Amniotic stem cell (primary cell): ENCODE data around the gene TAF10.

Experiments used
- DNase-seq: peaks from one replicate; lab custom pipeline; 2025; lab: John Stamatoyannopoulos, UW

TAF10 gene

DNA sequence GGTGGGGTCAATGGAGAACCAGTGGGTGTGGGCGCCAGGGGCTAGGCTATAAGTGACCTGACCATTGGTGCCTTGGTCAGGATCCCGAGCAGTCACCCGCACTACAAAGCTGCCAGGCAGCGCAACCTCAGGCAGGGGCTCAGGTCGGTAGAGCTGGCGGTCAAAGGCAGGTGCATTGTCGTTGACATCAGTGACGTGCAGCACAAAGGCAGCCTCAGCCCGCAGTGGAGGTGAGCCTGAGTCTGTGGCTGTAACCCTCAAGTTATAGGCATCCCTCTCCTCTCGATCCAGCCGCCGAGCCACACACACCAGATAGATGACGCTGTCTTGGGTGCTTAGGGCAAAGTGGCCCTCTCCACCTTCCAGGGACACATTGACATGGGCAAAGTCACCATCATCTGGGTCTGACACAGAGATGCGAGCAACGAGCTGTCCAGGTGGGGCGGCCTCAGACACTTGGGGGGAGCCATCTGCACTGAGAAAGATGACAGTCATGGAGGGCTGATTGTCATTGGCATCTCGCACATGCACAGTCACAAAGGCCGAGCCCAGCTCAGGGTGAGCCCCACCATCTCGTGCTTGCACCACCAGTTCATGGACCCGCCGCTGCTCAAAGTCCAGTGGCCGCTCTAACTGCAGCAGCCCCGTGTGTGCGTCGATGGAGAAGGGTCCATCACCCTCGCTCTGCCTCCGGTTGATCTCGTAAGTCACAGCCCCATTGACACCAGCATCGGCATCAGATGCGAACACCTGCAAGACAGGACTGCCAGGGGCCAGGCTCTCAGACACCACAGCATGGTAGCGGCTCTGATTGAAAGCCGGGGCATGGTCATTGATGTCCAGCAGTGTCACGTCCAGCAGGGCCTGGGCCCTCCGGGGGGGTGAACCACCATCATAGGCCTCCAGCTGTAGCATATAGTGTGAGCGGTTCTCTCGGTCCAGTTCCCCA lies 28.3 kb upstream of the TAF10 start:
- DNase-seq = no peak

DNA sequence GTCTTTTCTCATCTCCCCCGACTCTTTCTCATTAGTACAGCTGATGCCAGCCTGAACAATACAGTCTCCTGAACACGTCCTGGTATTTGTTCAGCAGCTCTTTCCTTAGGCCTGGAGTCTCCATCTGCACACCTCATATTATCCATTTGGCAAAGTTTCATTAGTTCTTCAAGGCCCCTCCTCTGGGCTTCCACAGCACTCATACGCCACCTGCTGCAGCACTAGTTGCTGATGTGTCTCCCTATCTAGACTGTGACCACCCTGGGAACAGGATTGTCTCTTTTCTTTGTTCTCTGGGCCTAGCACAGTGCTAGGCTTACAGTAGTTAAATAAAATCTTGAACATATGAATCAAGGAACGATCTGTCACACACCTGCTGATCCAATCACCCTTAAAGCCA lies 26.4 kb upstream of the TAF10 start:
- DNase-seq = no peak

DNA sequence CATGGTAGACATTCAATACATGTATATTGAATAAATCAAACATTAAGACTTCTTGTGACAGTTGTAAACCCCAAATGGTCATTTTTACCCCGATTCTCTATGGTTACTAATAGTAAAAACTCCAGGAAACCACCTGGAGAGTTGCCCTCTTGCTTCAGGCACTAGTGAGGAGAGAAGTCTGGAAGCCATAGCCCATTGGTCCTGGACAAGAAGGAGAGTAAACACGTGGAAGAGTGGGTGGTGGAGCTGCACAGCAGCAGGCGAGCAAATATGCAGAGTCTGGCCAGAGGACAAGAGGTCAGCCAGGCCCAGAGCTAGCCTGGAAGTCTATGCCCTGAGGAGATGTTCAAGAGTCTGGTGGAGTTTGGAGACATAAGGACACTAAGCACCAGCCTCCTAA lies 25.9 kb upstream of the TAF10 start:
- peak; percentile 25 for DNase-seq

DNA sequence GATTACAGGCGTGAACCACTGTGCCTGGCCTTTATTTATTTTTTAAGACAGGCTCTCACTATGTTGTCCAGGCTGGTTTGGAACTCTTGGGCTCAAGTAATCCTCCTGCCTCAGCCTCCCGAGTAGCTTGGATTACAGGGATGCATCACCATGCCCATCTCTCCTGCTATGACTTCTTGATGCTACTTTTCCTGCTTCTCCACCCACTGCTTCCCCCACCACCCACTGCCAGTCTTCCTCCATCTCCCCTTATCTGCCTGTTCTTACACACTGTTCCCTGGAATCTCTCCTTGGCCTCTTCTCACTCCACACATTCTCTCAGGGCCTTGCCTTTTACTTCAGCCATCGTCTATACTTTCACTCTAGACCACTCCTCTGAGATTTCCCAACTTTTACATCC lies 24.5 kb upstream of the TAF10 start:
- DNase-seq = no peak

DNA sequence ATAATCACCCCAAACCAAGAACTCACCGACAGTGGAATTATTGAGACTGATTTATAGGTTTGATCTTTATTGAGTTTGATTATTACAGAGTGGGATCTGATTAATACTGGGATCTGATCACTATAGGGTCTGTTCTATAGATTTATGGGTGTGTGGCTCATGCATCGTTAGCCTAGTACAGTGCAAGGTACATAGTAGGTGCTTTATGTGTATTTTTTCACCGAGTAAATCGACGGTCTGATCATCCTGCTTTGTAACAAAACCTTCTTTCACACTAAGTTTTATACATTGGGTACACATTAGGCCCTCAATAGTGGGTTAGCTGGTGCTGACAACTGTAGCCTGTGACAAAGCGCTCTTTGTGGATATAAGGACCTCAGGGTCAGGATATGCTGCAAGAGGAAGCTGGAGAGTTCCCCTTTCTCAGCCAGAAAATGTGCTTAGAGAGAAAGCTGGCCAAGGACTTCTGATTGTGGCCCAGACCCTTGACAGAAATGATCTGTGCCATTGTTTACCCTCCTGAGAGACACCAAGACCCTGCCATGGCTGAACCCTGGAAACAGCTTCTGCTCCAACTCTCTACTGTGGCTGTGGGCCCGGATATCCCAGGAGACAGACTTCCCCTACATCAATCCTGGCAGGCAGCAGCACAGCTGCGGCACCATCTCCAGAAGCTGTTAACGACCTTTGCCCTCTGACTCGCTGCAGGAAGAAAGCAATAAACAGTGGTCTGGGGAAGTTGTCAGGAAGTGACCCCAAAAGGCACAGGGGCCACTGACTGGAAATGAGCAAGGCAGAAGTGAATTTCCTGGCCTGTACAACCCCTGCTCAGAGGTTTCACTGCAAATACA lies 23.3 kb upstream of the TAF10 start:
- no peak for DNase-seq

DNA sequence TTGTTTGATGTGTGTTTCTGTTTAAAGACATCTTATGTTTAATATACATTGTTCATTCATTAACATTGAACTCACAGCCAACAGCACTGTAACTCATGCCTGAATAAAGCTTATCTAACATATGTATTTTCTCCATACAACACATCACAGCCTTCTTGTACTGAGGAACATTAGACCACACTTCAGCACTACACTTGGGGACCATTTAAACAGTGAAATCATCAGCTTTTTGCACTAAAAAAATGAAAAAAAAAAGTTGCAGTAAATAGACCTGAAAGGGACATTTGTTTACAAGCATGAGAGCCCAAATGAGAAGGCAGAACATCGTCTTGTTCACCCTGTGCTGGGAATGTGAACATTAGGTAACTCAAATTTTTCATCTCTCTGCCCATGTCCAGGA lies 22.5 kb upstream of the TAF10 start:
- DNase-seq = no peak

DNA sequence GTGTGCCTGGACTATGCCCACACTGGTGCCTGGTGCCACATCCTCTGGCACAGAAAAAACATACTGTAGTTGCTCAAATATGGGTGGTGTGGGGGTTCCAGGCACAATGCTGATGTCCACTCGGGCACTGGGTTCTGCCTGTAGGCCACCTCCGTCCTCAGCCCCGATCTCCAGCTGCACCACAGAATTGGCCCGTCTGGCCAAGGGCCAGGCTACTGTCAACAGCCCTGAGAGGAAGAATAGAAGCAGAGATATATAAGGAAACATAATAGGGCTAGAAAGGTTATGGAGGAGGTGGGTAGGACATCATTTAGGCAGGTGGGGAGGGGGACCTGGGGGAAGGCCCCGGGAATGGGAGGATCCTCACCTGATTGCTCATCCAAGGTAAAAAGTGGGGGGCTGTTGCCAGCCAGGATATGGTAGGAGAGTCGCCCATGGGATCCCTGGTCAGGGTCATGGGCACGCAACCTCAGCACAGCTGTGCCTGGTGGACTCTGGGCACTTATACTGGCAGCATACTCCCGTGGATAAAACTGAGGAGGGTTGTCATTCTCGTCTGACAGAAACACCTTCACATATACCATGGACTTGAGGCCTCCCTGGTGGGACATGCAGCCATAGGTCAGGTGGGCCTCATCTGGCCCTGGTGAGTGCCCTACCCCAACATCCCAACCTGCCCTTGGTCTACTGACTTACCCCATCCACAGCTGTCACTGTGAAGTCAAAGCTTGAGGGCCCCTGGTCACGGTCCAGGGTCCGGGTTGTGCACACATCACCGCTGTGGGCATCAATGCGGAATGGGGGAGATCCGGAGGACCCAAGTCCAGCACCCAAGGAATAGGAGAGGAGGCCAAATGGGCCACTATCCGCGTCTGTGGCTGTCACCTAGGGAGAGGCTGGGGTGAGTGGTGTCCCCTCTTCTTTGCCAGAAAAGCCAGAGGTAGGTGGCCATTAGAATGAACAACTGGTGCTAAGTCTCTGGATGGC lies 21.7 kb upstream of the TAF10 start:
- DNase-seq = no peak

DNA sequence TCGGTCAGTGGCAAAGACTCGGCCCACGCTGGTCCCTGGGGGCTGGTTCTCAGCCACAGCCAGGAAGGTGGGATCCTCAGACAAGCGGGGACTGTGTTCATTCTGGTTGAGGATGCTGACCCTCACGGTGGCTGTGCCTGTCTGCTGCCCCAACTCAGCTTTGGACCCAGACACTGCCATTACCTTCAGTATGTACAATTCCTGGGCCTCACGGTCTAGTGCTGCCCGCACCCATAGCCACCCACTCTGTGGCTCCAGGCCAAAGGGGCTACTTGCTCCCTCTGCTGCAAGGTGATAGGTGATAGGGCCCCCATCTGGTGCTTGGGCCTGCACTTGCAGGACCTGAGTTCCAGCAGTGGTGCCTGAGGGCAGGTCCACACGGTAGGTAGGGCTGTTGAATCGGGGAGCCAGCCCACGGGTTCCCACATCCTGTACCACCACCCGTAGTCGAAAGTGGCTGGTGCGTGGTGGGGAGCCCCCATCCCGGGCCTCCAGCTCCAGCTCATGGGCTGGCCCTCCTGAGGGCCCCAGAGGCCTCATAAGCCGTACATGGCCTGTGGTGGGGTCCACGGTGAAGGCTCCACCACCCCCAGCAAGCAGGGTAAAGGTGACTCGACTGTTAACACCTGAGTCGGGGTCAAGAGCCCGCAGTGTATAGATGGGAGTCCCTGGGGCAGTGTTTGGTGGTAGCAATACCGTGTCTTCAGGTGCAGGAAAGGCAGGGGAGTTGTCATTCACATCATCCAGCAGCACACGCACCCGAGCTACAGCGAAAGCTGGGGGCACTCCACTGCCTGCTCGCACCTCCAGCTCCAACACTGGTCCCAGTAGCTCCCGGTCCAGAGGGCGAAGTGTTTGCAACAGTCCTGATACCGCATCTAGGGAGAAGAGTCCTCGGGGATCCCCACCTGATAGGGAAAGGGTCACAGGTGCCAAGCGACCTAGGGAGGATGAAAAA lies 20.4 kb upstream of the TAF10 start:
- DNase-seq = no peak

DNA sequence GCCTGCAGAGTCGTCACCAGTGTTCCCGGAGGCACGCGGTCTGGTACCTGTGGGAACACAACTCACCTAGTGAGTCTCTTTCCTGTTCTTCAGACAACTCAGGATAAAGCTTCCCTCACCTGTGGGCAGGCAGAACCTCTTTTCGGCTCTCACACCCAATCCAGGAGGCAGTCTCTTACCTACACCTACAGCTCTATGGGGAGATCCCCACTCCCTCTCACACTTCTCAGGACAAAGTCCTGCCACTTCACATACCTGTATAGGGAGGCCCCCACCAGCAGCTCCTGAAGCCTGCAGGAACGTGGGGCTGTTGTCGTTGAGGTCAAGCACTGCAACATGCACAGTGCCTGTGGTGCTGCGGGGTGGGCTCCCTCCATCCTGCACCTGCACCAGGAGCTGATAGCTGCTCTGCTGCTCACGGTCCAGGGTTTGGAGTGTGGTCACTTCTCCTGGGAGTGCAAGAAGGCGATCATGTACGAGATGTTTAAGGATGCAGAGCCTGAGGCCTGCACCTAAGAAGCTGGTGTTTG lies 19.4 kb upstream of the TAF10 start:
- DNase-seq = no peak

DNA sequence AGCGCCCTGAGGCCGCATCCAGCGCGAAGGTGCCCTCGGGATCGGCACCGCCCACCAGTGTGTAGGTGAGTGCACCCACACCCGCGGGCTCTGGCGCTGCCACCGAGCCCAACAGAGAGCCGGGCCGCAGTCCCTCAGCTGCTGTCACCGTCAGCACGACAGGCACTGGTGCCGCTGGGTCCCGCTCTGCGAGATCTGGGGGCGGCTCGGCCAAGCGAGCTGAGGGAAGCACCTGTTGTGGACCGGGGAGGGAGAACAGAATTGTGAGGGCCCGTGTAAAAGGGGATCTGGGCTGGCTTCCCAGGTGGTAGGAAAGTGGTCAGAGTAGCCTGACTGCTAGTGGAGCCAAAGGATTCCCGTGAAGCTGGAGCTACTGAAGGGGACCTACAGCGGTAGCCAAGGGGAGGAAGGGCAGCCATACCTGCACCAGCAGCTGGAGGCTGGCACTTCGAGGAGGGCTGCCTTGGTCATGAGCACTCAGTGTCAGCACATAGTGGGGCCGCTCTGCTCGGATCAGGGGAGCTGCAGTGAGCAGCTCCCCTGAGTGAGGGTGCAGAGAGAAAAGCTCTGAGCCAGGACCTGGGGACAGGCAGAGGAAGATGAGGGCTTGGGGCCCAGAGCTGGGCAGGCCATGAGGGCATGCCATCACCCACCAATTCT lies 18.7 kb upstream of the TAF10 start:
- no peak for DNase-seq

DNA sequence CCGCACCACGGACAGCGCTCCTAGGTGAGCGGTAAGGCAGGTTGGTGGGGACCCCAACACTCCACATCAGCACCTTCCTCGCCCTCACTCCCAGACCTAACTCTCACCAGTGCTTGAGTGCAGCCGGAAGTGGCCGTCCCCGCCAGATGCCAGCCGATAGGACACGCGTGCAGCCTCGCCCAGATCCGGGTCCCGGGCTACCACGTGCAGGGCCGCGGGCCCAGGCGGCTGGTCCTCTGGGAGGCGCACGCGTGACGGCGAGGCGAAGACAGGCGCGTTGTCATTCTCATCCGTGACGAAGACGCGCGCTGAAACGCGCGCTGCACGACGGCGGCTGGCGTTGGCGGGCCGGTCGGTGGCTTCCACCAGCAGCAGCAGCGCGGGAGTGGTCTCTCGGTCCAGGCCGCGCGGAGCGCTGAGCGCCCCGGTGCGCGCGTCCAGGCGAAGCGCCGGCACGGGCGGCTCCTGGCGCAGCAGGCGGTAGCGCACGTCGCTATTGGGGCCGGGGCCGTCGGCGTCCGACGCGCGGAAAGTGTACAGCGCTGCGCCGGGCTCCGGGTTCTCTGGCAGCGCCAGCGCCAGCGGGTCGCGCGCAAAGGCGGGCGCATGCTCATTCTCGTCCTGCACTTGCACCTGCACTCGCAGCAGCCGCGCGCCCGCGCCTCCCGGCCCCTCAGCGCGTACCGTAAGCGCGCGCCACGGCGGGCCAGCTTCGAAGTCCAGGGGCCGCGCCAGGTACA lies 18.0 kb upstream of the TAF10 start:
- DNase-seq = no peak

DNA sequence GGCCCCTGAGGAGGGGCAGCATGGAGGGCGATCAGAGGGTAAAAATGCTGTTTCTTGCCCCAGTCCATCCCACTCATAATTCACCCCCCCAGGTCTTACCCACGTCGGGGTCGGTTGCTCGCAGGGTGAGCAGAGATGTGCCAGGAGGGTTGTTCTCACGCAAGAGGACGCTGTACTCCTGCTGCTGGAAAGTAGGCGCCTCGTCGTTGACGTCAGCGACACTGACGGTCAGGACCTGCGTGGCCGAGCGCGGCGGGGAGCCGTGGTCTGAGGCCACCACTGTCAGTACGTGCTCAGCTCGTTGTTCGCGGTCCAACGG lies 17.5 kb upstream of the TAF10 start:
- no peak for DNase-seq

DNA sequence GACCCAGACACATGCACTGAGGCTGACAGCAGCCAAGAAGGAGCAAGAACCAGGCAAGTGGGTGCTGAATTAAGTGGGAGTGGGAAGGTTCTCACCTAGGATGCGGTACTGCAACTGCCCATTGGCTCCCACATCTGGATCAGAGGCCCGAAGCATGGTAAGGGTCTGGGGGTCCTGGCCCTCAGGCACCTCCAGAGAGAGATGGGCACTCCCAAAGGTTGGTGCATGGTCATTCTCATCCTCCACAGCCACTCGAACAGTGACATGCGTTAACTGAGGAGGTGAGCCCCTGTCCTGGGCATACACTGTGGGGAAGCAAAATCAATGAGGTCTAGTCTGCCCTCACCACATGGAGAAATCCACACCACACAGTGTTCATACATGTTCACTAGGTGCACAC lies 16.5 kb upstream of the TAF10 start:
- DNase-seq = no peak

DNA sequence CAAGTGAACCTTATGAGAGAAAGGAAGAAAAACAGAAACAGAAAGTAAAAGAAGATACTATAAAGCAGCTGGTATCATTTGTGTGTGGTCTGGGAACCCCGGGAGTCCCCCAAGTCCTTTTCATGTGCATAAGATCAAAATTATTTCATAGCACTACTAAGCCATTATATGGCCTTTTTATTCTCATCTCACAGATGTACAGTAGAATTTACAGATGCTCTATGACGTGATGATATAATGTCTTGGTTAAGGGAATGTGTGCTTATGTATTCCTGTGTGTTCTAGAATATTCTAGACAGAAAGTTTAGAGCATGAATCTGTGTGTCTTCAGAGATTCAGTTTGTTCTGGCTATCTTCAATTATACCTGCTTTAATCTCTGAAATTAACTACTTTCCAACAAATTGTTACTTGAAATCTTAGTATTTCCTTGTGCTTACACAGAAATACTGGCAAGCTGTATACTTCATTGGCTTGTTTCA lies 15.8 kb upstream of the TAF10 start:
- no peak for DNase-seq

DNA sequence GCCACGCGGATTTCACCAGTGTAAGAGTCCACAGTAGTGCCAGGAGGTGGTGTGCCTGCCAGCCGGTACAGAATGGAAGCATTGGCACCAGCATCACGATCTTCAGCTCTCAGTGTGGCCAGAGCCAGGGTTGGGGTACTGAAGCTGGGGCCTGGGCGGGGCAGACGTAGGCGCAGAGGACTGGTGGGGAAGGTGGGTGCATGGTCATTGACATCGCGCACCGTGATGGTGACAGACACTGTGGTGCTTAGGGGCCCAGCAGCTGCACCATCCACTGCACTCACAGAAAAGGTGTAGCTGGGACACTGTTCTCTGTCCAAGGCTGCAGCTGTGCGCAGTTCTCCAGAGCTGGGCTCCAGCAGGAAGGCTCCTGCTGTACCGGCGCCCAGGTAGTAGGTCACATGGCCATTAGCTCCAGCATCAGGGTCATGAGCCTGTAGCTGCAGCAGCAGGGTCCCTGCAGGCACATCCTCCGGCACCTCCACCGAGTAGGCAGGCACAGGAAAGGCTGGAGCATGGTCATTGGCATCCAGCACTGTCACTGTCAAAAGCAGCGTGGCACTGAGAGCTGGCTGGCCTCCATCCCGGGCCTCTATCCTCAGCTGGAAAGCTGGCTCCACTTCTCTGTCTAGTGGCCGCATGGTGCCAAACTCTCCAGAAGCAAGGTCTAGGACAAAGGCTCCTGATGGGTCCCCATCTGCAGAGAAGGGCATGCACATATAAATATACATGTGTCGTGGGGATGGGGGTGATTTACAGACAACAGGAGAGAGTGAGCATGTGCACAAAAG lies 15.2 kb upstream of the TAF10 start:
- DNase-seq = no peak

DNA sequence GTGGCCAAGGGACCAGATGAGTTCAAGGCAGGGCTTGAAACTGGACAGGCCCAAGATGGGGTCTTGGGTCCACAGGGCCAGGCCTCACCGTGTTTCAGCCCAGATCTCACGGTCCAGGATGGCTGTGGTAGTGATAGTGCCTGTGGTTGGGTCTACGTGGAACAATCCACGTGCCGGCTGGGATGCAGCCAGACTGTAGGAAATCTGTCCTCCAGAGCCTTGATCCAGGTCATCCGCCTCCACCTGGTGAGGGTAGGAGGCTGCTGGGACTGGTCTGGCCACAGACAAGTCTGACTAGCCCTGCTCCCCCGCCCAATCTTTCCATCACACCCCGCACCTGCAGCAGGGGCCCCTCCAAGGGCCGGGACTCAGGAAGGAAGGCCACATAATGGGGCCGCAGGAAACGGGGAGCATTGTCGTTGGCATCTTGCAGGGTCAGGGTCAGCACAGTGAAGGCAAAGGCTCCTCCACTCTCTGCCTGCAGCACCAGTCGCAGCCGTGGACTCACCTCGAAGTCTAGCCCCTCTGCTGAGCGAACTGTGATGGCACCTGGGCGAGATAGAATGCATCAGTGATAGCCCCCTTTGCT lies 13.9 kb upstream of the TAF10 start:
- DNase-seq = no peak

DNA sequence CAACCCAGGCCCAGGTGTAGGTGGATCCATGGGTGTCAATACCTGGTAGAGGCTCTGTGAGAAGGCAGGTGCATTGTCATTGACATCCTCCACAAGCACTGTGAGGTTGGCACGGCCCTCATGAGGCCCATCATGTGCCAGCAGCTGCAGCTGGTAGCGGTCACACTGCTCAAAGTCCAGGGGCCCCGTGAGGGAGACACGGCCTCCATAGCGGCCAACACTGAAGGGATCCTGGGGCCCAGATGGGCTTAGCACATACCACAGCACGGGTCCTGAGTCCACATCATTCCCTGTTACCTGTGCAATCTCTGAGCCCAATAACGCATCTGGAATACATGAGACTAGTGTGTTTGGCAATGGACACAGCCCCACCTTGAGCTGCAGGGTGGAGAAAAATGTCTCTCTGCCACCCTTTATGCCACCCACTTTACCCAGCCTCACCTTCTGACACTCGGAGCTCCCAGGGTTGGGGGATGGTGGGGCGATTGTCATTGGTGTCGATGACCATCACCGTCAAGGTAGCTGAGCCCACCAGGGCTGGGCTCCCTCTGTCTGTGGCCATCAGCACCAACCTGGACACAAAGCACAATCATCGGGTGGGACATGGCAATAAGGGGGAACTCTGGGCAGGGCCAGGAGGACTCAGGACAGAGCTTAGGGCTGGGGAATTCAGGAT lies 13.3 kb upstream of the TAF10 start:
- DNase-seq = no peak
